ENCODE results near the gene FNDC10. TPM values are rescaled to one million over a fixed set of nuclear protein-coding genes. Genes with fewer than 3 reads are reported as not detected.

Gene FNDC10
- total and polyA plus RNA-seq, 2 donors (not counting 3 experiments of a cell fraction or from before 2014, with no cell fraction given): 1.5 to 2.3 TPM

DNA sequence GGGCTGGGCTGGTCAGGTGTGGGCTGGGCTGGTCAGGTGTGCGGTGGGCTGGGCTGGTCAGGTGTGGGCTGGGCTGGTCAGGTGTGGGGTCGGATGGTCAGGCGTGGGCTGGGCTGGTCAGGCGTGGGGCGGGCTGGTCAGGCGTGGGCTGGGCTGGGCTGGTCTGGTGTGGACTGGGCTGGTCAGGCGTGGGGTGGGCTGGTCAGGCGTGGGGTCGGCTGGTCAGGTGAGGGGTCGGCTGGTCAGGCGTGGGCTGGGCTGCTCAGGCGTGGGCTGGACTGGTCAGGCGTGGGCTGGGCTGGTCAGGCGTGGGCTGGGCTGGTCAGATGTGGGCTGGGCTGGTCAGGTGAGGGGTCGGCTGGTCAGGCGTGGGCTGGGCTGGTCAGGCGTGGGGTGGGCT, 5.8 kb upstream of the FNDC10 start:
- DNase-seq (ENCODE audit: low read depth, low spot score): no peak
- no peak for FAIRE-seq
- Histone ChIP-seq H3K4me3 (replicated peaks in 1 of 3; ENCODE audit: insufficient read depth in 1 of 3, low read depth in 1 of 3, low read length in 3 of 3) (no peak overlapping the region), H3K9me1 (replicated peaks; ENCODE audit: control insufficient read depth, extremely low read depth, insufficient read depth, low read length) (no peaks in the 10 kb centered on the region), H3K4me2 (ENCODE audit: insufficient read depth, low read length) (no peak overlapping the region), H3K4me1 (ENCODE audit: control insufficient read depth, extremely low read depth, insufficient read depth, low read length) (no peaks in the 10 kb centered on the region), H3K79me2 (ENCODE audit: control insufficient read depth, insufficient read depth, low read length) (no peaks in the 10 kb centered on the region), H3K9ac (replicated peaks; ENCODE audit: extremely low read depth, insufficient read depth, low read length) (no peak overlapping the region), H3K36me3 (ENCODE audit: control insufficient read depth in 2 of 2, extremely low read depth in 1 of 2, insufficient read depth in 2 of 2, low read length in 2 of 2) (no peaks in the 10 kb centered on the region), H4K20me1 (replicated peaks; ENCODE audit: control insufficient read depth, extremely low read depth, insufficient read depth, low read length) (no peaks in the 10 kb centered on the region), H2AFZ (ENCODE audit: low read depth, low read length) (no peak overlapping the region), H3K9me3 (replicated peaks; ENCODE audit: control insufficient read depth, insufficient read depth, low read length) (no peaks in the 10 kb centered on the region), H3K27ac (ENCODE audit: insufficient read depth, low read depth, low read length) (no peak overlapping the region), H3K27me3 (ENCODE audit: control insufficient read depth in 2 of 2, insufficient read depth in 2 of 2, low read length in 2 of 2) (peaks cover 1 to 3% of the 10 kb centered on the region in 2 experiments)
- CTCF ChIA-PET: no interaction called here
- BruUV-seq (replicated peaks): no TSS peak
- dilution Hi-C loops (cut with MboI; ENCODE audit: extremely low pct_ligation_motif_present, low sequenced_read_pairs) (no loop called here), intact Hi-C loops (cut with micrococcal nuclease) (no loop called here)
- TF ChIP-seq GATA2 (IDR thresholded peaks at IDR 0.05; ENCODE audit: insufficient read depth, insufficient read length, low read depth, low read length): no peak
- no peak for TF ChIP-seq EZH2 (IDR thresholded peaks at IDR 0.05; ENCODE audit: borderline replicate concordance, low read depth, low read length, severe bottlenecking)
- TF ChIP-seq, protein P1, sequence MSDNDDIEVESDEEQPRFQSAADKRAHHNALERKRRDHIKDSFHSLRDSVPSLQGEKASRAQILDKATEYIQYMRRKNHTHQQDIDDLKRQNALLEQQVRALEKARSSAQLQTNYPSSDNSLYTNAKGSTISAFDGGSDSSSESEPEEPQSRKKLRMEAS (IDR thresholded peaks at IDR 0.05; ENCODE audit: insufficient read depth, insufficient read length): no peak
- TF ChIP-seq, protein P2, sequence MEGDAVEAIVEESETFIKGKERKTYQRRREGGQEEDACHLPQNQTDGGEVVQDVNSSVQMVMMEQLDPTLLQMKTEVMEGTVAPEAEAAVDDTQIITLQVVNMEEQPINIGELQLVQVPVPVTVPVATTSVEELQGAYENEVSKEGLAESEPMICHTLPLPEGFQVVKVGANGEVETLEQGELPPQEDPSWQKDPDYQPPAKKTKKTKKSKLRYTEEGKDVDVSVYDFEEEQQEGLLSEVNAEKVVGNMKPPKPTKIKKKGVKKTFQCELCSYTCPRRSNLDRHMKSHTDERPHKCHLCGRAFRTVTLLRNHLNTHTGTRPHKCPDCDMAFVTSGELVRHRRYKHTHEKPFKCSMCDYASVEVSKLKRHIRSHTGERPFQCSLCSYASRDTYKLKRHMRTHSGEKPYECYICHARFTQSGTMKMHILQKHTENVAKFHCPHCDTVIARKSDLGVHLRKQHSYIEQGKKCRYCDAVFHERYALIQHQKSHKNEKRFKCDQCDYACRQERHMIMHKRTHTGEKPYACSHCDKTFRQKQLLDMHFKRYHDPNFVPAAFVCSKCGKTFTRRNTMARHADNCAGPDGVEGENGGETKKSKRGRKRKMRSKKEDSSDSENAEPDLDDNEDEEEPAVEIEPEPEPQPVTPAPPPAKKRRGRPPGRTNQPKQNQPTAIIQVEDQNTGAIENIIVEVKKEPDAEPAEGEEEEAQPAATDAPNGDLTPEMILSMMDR (IDR thresholded peaks at IDR 0.05; ENCODE audit: extremely low read depth in 1 of 2, insufficient read depth in 1 of 2, low read depth in 1 of 2, low read length in 2 of 2): no peak
- TF ChIP-seq POLR2AphosphoS5 (IDR thresholded peaks at IDR 0.05; ENCODE audit: insufficient read depth, low read depth, low read length): no peak
- TF ChIP-seq FOS (IDR thresholded peaks at IDR 0.05; ENCODE audit: borderline replicate concordance, insufficient read depth, low read length): no peak
- no peak for TF ChIP-seq MYC (IDR thresholded peaks at IDR 0.05; ENCODE audit: low read depth, low read length)
- no peak for TF ChIP-seq JUN (IDR thresholded peaks at IDR 0.05; ENCODE audit: borderline replicate concordance, insufficient read depth, insufficient read length, low read depth)
- TF ChIP-seq POLR2A (IDR thresholded peaks at IDR 0.05; ENCODE audit: low read depth, low read length): no peak
- POLR2A ChIA-PET: no interaction called here

Measured in endothelial cell of umbilical vein (primary cell).